ENCODE results near the gene GAREM1. TPM values are rescaled to one million over a fixed set of nuclear protein-coding genes. Genes with fewer than 3 reads are reported as not detected.
A peak's percentile ranks its signal among the peaks of the same experiment; 100 is the strongest.

Gene GAREM1
- total RNA-seq, 3 donors from 2014 or later, result 7.8 to 13.4 (median 12.0) TPM

DNA sequence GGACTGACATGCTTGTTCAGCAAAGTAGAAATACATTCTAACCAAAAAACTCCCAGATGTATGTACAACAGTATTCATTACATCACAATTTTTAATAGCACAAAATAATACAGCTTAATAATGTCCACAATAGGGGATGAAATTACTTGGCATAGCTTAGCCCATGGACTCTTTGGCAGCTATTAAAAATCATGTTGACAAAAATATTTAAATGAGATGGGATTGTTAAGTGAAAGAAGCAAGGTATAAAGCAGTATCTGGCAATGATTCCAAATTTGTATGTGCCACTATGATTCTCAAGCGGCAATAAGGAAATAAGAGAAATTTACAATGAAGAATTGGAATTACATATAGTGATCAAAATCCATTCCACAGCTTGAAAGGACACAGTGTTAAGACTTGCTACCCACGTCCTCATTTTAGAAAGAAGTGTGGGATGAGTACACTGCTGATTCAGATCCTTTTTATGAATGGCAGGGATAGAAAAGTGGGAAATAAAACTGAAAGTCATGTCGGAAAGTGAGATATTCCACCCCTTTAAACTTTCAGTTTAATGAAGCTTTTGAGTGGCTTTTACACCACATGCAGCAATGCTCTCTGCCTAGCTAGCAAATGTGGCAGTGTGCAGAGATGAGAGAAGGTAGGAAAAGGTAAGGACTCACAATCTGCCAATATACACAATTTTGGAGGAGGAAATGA lies 2.4 kb downstream of the GAREM1 start:
- TF ChIP-seq POLR2A (IDR thresholded peaks at IDR 0.05) (no peak), POLR2AphosphoS5 (IDR thresholded peaks at IDR 0.05) (no peak)
- TF ChIP-seq, protein P1, sequence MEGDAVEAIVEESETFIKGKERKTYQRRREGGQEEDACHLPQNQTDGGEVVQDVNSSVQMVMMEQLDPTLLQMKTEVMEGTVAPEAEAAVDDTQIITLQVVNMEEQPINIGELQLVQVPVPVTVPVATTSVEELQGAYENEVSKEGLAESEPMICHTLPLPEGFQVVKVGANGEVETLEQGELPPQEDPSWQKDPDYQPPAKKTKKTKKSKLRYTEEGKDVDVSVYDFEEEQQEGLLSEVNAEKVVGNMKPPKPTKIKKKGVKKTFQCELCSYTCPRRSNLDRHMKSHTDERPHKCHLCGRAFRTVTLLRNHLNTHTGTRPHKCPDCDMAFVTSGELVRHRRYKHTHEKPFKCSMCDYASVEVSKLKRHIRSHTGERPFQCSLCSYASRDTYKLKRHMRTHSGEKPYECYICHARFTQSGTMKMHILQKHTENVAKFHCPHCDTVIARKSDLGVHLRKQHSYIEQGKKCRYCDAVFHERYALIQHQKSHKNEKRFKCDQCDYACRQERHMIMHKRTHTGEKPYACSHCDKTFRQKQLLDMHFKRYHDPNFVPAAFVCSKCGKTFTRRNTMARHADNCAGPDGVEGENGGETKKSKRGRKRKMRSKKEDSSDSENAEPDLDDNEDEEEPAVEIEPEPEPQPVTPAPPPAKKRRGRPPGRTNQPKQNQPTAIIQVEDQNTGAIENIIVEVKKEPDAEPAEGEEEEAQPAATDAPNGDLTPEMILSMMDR (IDR thresholded peaks at IDR 0.05), result no peak
- Histone ChIP-seq H3K36me3 (no peaks in the 10 kb centered on the region), H3K4me3 (peak overlapping the region; percentile 67 to 80 (median 79)), H3K27ac (peak overlapping the region; percentile 86 to 95), H3K4me1 (no peaks in the 10 kb centered on the region), H3K9me3 (no peaks in the 10 kb centered on the region), H3K27me3 (no peaks in the 10 kb centered on the region)
- no peak for DNase-seq (ENCODE audit: low spot score in 2 of 2)
- intact Hi-C loops (cut with DNase I; ENCODE audit: low total_unique reads), result no loop called here

DNA sequence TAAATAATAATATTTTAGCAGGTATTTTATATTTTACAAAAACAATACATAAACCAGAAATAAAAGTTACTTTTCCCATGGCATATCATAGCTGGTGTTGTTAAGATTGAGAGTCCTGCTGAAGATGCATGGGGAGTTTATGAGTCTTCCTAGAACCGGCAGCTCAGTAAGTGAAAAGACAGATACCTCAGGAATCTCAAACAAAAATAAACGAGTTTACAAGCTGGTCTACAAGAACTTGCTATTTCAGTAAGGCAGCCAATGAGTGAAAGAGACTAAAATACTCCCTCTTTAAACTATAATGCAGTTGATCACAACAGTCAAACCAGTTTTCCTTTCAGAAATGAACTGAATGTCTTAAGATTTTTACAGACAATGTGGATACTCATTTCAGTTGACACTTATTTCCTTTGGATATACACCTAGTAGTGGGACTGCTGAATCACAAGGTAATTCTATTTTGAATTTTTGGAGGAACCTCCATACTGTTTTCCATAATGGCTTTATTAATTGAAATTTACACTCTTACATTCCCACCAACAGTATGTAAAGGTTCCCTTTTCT lies 8.9 kb downstream of the GAREM1 start:
- DNase-seq (ENCODE audit: low spot score in 2 of 2), result no peak
- TF ChIP-seq POLR2AphosphoS5 (IDR thresholded peaks at IDR 0.05) (no peak), POLR2A (IDR thresholded peaks at IDR 0.05) (no peak)
- TF ChIP-seq, protein P1 (IDR thresholded peaks at IDR 0.05), result no peak
- Histone ChIP-seq H3K4me3 (no peak overlapping the region), H3K4me1 (no peaks in the 10 kb centered on the region), H3K27ac (no peak overlapping the region), H3K27me3 (no peaks in the 10 kb centered on the region), H3K36me3 (no peaks in the 10 kb centered on the region), H3K9me3 (no peaks in the 10 kb centered on the region)
- intact Hi-C loops (cut with DNase I; ENCODE audit: low total_unique reads), result no loop called here

DNA sequence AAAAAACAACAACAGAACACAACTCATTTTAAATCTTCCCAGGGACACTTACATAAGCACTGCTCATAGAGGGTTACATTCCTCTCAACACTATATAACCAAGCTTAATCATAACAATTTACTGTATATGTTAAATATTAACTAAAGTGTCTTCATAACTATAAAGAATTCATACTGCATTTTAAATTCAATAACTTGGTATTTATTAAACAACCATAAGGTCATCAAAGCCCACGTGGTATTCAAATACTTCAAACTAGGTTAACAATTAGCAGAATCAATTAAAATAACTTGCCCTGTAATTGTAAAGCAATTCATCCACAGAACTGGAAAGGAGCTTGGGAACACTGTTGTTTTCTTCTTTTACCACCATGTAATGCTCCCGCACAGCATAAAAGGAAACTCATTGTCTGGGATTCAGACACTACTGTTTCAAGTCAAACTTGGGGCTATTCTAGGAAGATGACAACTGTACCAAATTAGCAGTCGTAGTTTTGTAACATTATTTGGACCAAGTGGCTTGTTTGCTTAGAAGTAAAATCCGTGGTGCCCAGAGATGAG lies 10.4 kb downstream of the GAREM1 start:
- intact Hi-C loops (cut with DNase I; ENCODE audit: low total_unique reads), result no loop called here
- Histone ChIP-seq H3K27me3 (no peaks in the 10 kb centered on the region), H3K4me3 (no peak overlapping the region), H3K9me3 (no peaks in the 10 kb centered on the region), H3K36me3 (no peaks in the 10 kb centered on the region), H3K4me1 (no peaks in the 10 kb centered on the region), H3K27ac (no peak overlapping the region)
- no peak for DNase-seq (ENCODE audit: low spot score in 2 of 2)
- no peak for TF ChIP-seq POLR2A (IDR thresholded peaks at IDR 0.05)
- TF ChIP-seq, protein P1 (IDR thresholded peaks at IDR 0.05), result no peak

DNA sequence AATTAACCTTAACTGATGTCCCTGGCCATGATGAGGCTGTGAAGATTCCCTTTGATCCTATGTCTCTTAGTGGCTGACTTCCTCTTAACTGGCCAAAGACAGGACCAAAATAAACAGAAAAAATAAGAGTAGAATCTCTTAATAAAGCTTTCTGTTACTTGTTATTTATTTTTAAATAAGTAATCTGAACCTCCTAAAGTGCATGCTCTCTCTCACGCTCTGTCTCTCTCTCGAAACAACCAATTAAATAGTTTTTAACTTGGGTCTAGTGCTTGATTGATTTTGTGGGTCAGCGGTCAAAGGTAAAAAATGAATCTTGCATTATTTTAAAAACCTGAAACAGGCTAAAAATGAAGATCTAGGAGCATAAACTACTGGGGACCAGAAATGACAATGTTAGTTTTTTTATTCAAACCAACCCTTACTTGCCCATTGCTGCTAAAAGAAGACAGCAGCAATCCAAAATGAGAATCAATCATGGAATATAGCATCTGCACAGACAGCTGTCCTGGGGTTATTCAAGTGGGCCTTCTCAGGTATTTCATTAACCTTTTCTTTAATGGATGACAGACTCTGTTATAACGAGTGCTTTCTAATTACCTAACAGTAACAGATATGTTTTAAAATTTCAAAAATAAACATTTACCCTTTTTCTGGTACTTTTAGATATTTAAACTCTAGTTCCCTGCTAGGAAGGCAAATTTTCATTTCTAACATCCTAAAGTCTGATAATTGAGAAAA lies 11.2 kb downstream of the GAREM1 start:
- Histone ChIP-seq H3K9me3 (no peaks in the 10 kb centered on the region), H3K27me3 (no peaks in the 10 kb centered on the region), H3K27ac (no peak overlapping the region), H3K4me1 (no peaks in the 10 kb centered on the region), H3K36me3 (no peaks in the 10 kb centered on the region), H3K4me3 (no peak overlapping the region)
- DNase-seq (ENCODE audit: low spot score in 2 of 2), result no peak
- no peak for TF ChIP-seq POLR2AphosphoS5 (IDR thresholded peaks at IDR 0.05)
- TF ChIP-seq, protein P1 (IDR thresholded peaks at IDR 0.05), result no peak
- TF ChIP-seq POLR2A (IDR thresholded peaks at IDR 0.05), result no peak
- intact Hi-C loops (cut with DNase I; ENCODE audit: low total_unique reads), result no loop called here

DNA sequence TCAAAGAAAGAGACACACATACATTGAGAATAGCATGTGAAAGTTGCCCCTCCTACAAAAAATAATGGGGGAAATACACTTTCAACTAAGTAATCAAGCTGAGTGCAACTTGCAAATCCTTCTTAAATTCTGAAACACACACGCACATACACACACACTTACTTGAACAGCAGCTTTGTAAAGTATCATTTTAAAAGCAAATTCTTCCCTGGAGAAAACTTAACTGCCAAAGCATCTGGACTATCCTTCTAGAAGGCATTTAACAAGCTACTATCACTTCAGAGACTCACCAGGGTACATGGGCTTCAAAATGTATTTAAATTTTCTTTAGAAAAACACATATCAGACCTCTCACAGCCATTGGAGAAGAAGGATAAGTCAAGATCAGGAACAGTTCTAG lies 15.3 kb downstream of the GAREM1 start:
- Histone ChIP-seq H3K4me3 (no peak overlapping the region), H3K4me1 (no peaks in the 10 kb centered on the region), H3K27ac (no peak overlapping the region), H3K36me3 (no peaks in the 10 kb centered on the region), H3K27me3 (no peaks in the 10 kb centered on the region), H3K9me3 (no peaks in the 10 kb centered on the region)
- TF ChIP-seq POLR2AphosphoS5 (IDR thresholded peaks at IDR 0.05) (no peak), POLR2A (IDR thresholded peaks at IDR 0.05) (no peak)
- TF ChIP-seq, protein P1 (IDR thresholded peaks at IDR 0.05), result no peak
- DNase-seq (ENCODE audit: low spot score in 2 of 2), result no peak
- intact Hi-C loops (cut with DNase I; ENCODE audit: low total_unique reads), result no loop called here
